Endometrial microvascular endothelial cells (primary cell): ENCODE results near the gene NTN3. TPM values are rescaled to one million over a fixed set of nuclear protein-coding genes. Genes with fewer than 3 reads are reported as not detected.
"Not testable (repeated sequence)": the region's sequence is repeated elsewhere in the genome, so short reads cannot be mapped to it uniquely, and the experiment has no call there.

Experiments used
- in situ Hi-C: cut with HindIII; loops from 2 replicates; pipeline ENCODE4 v1.10.0; 2017; ENCODE audit warnings: low sequenced_read_pairs, low pct_unique_long_range_greater_than_20kb; ENCODE audit errors: inconsistent ontology term
- total RNA-seq: library from RNA; depleted of rRNA; stranded (reverse); fragments of >200 nt; gene quantifications from one replicate; pipeline ENCODE4 v1.2.3, GENCODE V29; 2015; ENCODE audit errors: inconsistent ontology term

NTN3 gene
- total RNA-seq, 1 donor from 2014 or later = not detected

GRCh38 chr16:2474877-2475412 lies 3.8 kb downstream of the NTN3 start, which contains the start of gene TBC1D24:
TSS of gene TBC1D24 (plus strand) at chr16:2475127. CDS start at chr16:2496149, 21,022 bp downstream.
- in situ Hi-C loops = no loop called here

GRCh38 chr16:2475413-2476344 lies 4.6 kb downstream of the NTN3 start:
- in situ Hi-C loops = no loop called here

GRCh38 chr16:2476345-2476720 lies 5.2 kb downstream of the NTN3 start:
- in situ Hi-C loops = no loop called here

GRCh38 chr16:2476741-2477140 lies 5.6 kb downstream of the NTN3 start:
- in situ Hi-C loops = no loop called here

- in situ Hi-C loops = no loop called here
These were observed 6.2 kb downstream of the NTN3 start for GRCh38 chr16:2477327-2477726.

GRCh38 chr16:2478279-2478678 lies 7.2 kb downstream of the NTN3 start:
- in situ Hi-C loops = no loop called here

- in situ Hi-C loops = not testable (repeated sequence)
These were observed 8.9 kb downstream of the NTN3 start for GRCh38 chr16:2479996-2480395.

- in situ Hi-C loops = no loop called here
These were observed 9.9 kb downstream of the NTN3 start for GRCh38 chr16:2480948-2481347.

GRCh38 chr16:2481676-2482075 lies 10.6 kb downstream of the NTN3 start:
- in situ Hi-C loops = no loop called here

- in situ Hi-C loops = no loop called here
These were observed 11.2 kb downstream of the NTN3 start for GRCh38 chr16:2482249-2482648.

GRCh38 chr16:2482708-2483534 lies 11.8 kb downstream of the NTN3 start:
- in situ Hi-C loops = no loop called here

- in situ Hi-C loops = no loop called here
These were observed 13.1 kb downstream of the NTN3 start for GRCh38 chr16:2483939-2484897.

GRCh38 chr16:2484898-2485508 lies 13.9 kb downstream of the NTN3 start:
- in situ Hi-C loops = no loop called here

GRCh38 chr16:2485811-2486507 lies 14.9 kb downstream of the NTN3 start:
- in situ Hi-C loops = no loop called here

GRCh38 chr16:2486645-2487516 lies 15.8 kb downstream of the NTN3 start:
- in situ Hi-C loops = no loop called here

GRCh38 chr16:2487517-2487842 lies 16.4 kb downstream of the NTN3 start:
- in situ Hi-C loops = no loop called here
